ENCODE data around the gene MPND. TPM values are rescaled to one million over a fixed set of nuclear protein-coding genes. Genes with fewer than 3 reads are reported as not detected.
"Not testable (repeated sequence)": the region's sequence is repeated elsewhere in the genome, so short reads cannot be mapped to it uniquely, and the experiment has no call there.

MPND gene
- total RNA-seq, 2 donors from 2014 or later: 6.2 to 7.3 TPM

- no peaks in the 10 kb centered on the region for H3K36me3 ChIP-seq
- DNase-seq (ENCODE audit: low spot score): no peak
- H3K4me3 ChIP-seq: no peak overlapping the region
- TF ChIP-seq, protein P1, sequence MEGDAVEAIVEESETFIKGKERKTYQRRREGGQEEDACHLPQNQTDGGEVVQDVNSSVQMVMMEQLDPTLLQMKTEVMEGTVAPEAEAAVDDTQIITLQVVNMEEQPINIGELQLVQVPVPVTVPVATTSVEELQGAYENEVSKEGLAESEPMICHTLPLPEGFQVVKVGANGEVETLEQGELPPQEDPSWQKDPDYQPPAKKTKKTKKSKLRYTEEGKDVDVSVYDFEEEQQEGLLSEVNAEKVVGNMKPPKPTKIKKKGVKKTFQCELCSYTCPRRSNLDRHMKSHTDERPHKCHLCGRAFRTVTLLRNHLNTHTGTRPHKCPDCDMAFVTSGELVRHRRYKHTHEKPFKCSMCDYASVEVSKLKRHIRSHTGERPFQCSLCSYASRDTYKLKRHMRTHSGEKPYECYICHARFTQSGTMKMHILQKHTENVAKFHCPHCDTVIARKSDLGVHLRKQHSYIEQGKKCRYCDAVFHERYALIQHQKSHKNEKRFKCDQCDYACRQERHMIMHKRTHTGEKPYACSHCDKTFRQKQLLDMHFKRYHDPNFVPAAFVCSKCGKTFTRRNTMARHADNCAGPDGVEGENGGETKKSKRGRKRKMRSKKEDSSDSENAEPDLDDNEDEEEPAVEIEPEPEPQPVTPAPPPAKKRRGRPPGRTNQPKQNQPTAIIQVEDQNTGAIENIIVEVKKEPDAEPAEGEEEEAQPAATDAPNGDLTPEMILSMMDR (IDR thresholded peaks at IDR 0.05): no peak
- no peaks in the 10 kb centered on the region for H3K27me3 ChIP-seq
- H3K4me1 ChIP-seq: peaks cover 0 to 13% of the 10 kb centered on the region in 2 donors
- no peak overlapping the region for H3K27ac ChIP-seq
- H3K9me3 ChIP-seq: no peaks in the 10 kb centered on the region
Measured at GRCh38 chr19:4347521-4347920, 4.2 kb downstream of the MPND start.

DNA sequence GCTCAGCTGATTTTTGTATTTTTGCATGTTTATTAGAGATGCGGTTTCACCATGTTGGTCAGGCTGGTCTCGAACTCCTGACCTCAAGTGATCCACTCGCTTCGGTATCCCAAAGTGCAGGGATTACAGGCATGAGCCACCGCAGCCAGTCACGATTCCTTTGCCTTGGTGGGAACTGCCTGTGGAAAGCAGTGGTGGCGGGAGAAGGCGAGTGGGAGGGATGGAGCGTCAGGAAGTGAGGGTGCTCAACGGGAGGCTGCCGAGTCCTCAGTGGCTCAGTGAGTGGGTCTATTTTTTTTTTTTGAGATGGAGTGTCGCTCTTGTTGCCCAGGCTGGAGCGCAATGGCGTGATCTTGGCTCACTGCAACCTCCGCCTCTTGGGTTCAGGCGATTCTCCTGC, 5.9 kb downstream of the MPND start:
- not testable (repeated sequence) for H3K27ac ChIP-seq; H3K9me3 ChIP-seq; H3K36me3 ChIP-seq; DNase-seq (ENCODE audit: low spot score); H3K4me3 ChIP-seq; H3K4me1 ChIP-seq; H3K27me3 ChIP-seq

DNA sequence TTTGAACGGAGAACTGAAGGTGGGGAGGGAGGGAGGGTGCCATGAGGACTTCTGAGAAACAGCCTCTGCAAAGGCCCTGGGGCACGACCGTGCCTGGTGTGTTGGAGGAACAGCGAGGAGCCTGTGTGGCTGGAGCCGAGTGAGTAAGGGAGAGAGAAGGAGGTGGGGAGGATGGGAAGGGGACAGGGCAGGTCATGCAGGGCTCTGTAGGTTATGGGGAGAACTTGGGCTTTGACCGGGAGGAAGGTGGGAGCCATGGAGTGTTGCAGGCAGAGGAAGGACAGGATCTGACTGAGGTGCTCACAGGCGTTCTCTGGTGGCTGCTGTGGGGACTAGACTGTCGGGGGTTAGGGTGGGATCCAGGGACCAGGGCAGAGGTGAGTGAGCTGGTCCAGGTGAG, 6.7 kb downstream of the MPND start:
- TF ChIP-seq, protein P1 (IDR thresholded peaks at IDR 0.05): no peak
- no peak for DNase-seq (ENCODE audit: low spot score)
- Histone ChIP-seq H3K4me1 (peaks cover 0 to 6% of the 10 kb centered on the region in 2 donors), H3K9me3 (no peaks in the 10 kb centered on the region), H3K27ac (no peak overlapping the region), H3K36me3 (no peaks in the 10 kb centered on the region), H3K4me3 (no peak overlapping the region), H3K27me3 (no peaks in the 10 kb centered on the region)

GRCh38 chr19:4350726-4351125, 7.4 kb downstream of the MPND start:
- Histone ChIP-seq H3K36me3 (no peaks in the 10 kb centered on the region), H3K9me3 (no peaks in the 10 kb centered on the region), H3K27me3 (no peaks in the 10 kb centered on the region), H3K4me3 (no peak overlapping the region), H3K4me1 (peaks cover 0 to 6% of the 10 kb centered on the region in 2 donors), H3K27ac (no peak overlapping the region)
- TF ChIP-seq, protein P1 (IDR thresholded peaks at IDR 0.05): no peak
- DNase-seq (ENCODE audit: low spot score): no peak

GRCh38 chr19:4352701-4353121, 9.3 kb downstream of the MPND start:
- H3K4me1 ChIP-seq: peaks cover 0 to 6% of the 10 kb centered on the region in 2 donors

GRCh38 chr19:4354282-4354681, 10.9 kb downstream of the MPND start:
- H3K9me3 ChIP-seq: no peaks in the 10 kb centered on the region
- no peak overlapping the region for H3K27ac ChIP-seq
- TF ChIP-seq, protein P1 (IDR thresholded peaks at IDR 0.05): no peak
- no peak for DNase-seq (ENCODE audit: low spot score)
- H3K4me1 ChIP-seq: peaks cover 0 to 6% of the 10 kb centered on the region in 2 donors
- H3K27me3 ChIP-seq: no peaks in the 10 kb centered on the region
- peaks cover 5% of the 10 kb centered on the region for H3K36me3 ChIP-seq
- H3K4me3 ChIP-seq: no peak overlapping the region

More at GRCh38 chr19:4352701-4353121, 9.3 kb downstream of the MPND start:
- H3K4me3 ChIP-seq: no peak overlapping the region
- no peaks in the 10 kb centered on the region for H3K9me3 ChIP-seq
- TF ChIP-seq, protein P1 (IDR thresholded peaks at IDR 0.05): peak; percentile 70 to 89
- H3K27ac ChIP-seq: no peak overlapping the region
- no peak for DNase-seq (ENCODE audit: low spot score)
- no peaks in the 10 kb centered on the region for H3K27me3 ChIP-seq
- H3K36me3 ChIP-seq: no peaks in the 10 kb centered on the region

All from right atrium auricular region (tissue), 2 donors.